SU-DHL-6 (cell line): ENCODE results near the gene CCDC30.

Experiments used
- H2AFZ ChIP-seq: fragments of 200-600 bp; sonication (generic); 2 replicates; pipeline ENCODE4 v1.6.1; 2014; ENCODE audit warnings: low read depth, mild to moderate bottlenecking, moderate library complexity, mixed read lengths, antibody characterized with exemption, low read length; ENCODE audit not compliant: severe bottlenecking
- H3F3A ChIP-seq: fragments of 200-600 bp; shearing (Covaris generic); 2 replicates; pipeline ENCODE4 v1.6.0; 2016; ENCODE audit warnings: antibody characterized with exemption, mild to moderate bottlenecking; ENCODE audit not compliant: insufficient read depth
- H3K27ac ChIP-seq: fragments of 200-600 bp; sonication (generic); 2 replicates; pipeline ENCODE4 v1.5.1; 2016; ENCODE audit warnings: low read depth, mild to moderate bottlenecking, low read length, moderate library complexity, mixed read lengths
- H3K27me3 ChIP-seq: fragments of 200-600 bp; sonication (generic), shearing (Covaris generic); 2 replicates; pipeline ENCODE4 v1.6.0; 2014; ENCODE audit warnings: mild to moderate bottlenecking, low read length
- H3K36me3 ChIP-seq: fragments of 200-600 bp; sonication (generic); 2 replicates; pipeline ENCODE4 v1.6.1; 2014; ENCODE audit warnings: mild to moderate bottlenecking, low read length, mixed read lengths
- H3K4me2 ChIP-seq: fragments of 300-600, 200-600 bp; shearing (Covaris generic), sonication (generic); 2 replicates; pipeline ENCODE4 v1.6.0; 2014; ENCODE audit warnings: low read length, low read depth, mild to moderate bottlenecking; ENCODE audit not compliant: poor library complexity, severe bottlenecking
- H3K4me3 ChIP-seq: fragments of 200-600 bp; sonication (generic); 2 replicates; pipeline ENCODE4 v1.5.1; 2014; ENCODE audit warnings: antibody characterized with exemption, low read length, mild to moderate bottlenecking, mixed read lengths; ENCODE audit not compliant: insufficient read depth, poor library complexity, severe bottlenecking
- H3K79me2 ChIP-seq: fragments of 200-600 bp; sonication (generic); 2 replicates; pipeline ENCODE4 v1.6.1; 2014; ENCODE audit warnings: mild to moderate bottlenecking, low read length, moderate library complexity; ENCODE audit not compliant: insufficient read depth
- H3K9ac ChIP-seq: fragments of 200-600 bp; sonication (generic); 2 replicates; pipeline ENCODE4 v1.7.0; 2014; ENCODE audit warnings: mild to moderate bottlenecking, low read length
- H3K9me2 ChIP-seq: fragments of 200-600 bp; sonication (generic); replicated peaks from 2 replicates; pipeline ENCODE4 v1.6.1; 2014; ENCODE audit warnings: low read length; ENCODE audit not compliant: insufficient read depth
- H3K9me3 ChIP-seq: fragments of 200-600 bp; sonication (generic); 2 replicates; pipeline ENCODE4 v1.6.1; 2014; ENCODE audit warnings: low read length, mixed read lengths; ENCODE audit not compliant: insufficient read depth
- H4K20me1 ChIP-seq: fragments of 200-600 bp; sonication (generic); 2 replicates; pipeline ENCODE4 v1.6.1; 2014; ENCODE audit warnings: low read depth, mild to moderate bottlenecking, antibody characterized with exemption, low read length, moderate library complexity, mixed read lengths
- EZH2phosphoT487 ChIP-seq: fragments of 200-600 bp; sonication (generic), shearing (Covaris generic); conservative IDR thresholded peaks from 2 replicates; pipeline ENCODE4 v1.6.1; 2018; ENCODE audit warnings: mild to moderate bottlenecking, antibody characterized with exemption, low read length, moderate library complexity, mixed read lengths
- TF ChIP-seq, protein P1 (sequence below): fragments of 200-600 bp; sonication (generic); IDR thresholded peaks from one replicate; pipeline ENCODE4 v1.5.1; 2017; ENCODE audit warnings: antibody characterized with exemption, mild to moderate bottlenecking, low read length, moderate library complexity; ENCODE audit not compliant: insufficient read depth, poor library complexity, severe bottlenecking

The CCDC30 gene

DNA sequence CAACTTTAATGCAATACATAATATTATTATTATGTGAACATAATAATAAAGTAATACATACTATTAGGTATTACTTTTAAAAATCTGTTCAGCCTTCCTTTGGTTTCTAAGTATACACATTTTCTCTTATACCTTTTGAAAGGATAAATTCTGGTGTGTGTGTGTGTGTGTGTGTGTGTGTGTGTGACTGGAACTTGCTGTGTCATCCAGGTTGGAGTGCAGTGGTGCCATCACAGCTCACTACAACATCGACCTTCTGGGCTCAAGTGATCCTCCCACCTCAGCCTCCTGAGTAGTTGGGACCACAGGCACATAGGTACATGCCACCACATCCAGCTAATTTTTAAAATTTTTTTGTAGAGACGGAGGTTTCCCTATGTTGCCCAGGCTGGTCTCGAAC is 88.5 kb downstream of the CCDC30 start:
- no peak overlapping the region for H3K4me3 ChIP-seq
- no peaks in the 10 kb centered on the region for H3K36me3 ChIP-seq
- H3K4me2 ChIP-seq = no peak overlapping the region
- no peaks in the 10 kb centered on the region for H3K9me2 ChIP-seq
- H2AFZ ChIP-seq = no peak overlapping the region
- H3K27me3 ChIP-seq = no peaks in the 10 kb centered on the region
- no peaks in the 10 kb centered on the region for H3K79me2 ChIP-seq
- H3K27ac ChIP-seq = no peak overlapping the region
- no peaks in the 10 kb centered on the region for H3K9me3 ChIP-seq
- H4K20me1 ChIP-seq = no peaks in the 10 kb centered on the region
- TF ChIP-seq EZH2phosphoT487 = no peak
- TF ChIP-seq, protein P1, sequence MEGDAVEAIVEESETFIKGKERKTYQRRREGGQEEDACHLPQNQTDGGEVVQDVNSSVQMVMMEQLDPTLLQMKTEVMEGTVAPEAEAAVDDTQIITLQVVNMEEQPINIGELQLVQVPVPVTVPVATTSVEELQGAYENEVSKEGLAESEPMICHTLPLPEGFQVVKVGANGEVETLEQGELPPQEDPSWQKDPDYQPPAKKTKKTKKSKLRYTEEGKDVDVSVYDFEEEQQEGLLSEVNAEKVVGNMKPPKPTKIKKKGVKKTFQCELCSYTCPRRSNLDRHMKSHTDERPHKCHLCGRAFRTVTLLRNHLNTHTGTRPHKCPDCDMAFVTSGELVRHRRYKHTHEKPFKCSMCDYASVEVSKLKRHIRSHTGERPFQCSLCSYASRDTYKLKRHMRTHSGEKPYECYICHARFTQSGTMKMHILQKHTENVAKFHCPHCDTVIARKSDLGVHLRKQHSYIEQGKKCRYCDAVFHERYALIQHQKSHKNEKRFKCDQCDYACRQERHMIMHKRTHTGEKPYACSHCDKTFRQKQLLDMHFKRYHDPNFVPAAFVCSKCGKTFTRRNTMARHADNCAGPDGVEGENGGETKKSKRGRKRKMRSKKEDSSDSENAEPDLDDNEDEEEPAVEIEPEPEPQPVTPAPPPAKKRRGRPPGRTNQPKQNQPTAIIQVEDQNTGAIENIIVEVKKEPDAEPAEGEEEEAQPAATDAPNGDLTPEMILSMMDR = no peak
- no peaks in the 10 kb centered on the region for H3F3A ChIP-seq
- H3K9ac ChIP-seq = no peak overlapping the region

DNA sequence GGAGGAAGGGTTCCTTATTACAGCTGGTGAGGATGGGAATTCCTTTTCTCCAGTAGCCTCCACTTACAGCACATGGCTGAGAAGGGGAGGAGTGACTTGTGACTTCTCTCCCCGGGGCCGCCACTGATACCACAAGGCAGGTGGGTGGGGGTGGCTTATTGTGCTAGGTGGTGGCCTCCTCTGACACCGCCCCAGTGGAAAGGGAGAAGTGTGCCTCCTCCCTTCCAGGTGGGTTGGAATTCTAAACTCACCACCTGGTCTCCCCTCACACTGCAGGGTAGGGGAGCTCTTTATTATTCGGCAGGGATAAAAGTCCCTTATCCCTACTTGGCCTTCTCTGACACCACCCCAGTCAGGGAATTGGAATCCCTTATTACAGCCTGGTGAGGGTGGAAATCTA is 89.5 kb downstream of the CCDC30 start:
- H3K27ac ChIP-seq = no peak overlapping the region
- no peaks in the 10 kb centered on the region for H3K27me3 ChIP-seq
- H3K4me2 ChIP-seq = no peak overlapping the region
- H3K4me3 ChIP-seq = no peak overlapping the region
- no peaks in the 10 kb centered on the region for H3K79me2 ChIP-seq
- no peaks in the 10 kb centered on the region for H3K9me3 ChIP-seq
- H3F3A ChIP-seq = no peaks in the 10 kb centered on the region
- H3K9ac ChIP-seq = no peak overlapping the region
- H2AFZ ChIP-seq = no peak overlapping the region
- H3K36me3 ChIP-seq = no peaks in the 10 kb centered on the region
- TF ChIP-seq, protein P1 = no peak
- no peak for TF ChIP-seq EZH2phosphoT487
- H3K9me2 ChIP-seq = no peaks in the 10 kb centered on the region
- no peaks in the 10 kb centered on the region for H4K20me1 ChIP-seq

DNA sequence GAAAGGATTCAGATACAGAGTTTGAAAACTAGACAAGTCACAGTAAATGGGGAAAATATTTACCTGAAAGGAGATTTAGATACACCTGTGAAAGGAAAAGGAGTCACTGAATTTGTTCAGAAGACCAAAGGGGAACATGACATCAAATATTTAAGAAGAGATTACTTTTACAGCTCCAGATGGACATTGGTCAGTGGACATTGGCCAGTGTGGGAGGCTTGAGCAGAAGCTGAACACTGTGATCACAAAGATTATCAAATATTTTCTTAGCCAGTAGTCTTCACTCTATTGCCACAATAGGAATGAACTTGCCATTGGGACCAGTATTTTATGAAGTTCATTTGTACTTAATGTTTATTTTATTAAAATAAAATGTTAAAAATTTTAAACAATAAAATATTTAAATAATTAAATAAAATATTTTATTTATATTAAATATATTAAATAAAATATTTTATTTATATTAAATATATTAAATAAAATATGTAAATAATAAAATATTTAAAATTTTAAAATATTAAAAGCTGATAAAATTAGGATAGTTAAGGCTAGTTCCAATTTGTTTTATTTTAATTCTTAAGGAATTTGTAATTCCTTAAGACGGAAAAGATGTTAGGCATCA is 94.3 kb downstream of the CCDC30 start:
- no peak overlapping the region for H3K9ac ChIP-seq
- no peak overlapping the region for H3K4me2 ChIP-seq
- no peak overlapping the region for H3K4me3 ChIP-seq
- no peaks in the 10 kb centered on the region for H3F3A ChIP-seq
- H3K36me3 ChIP-seq = no peaks in the 10 kb centered on the region
- no peaks in the 10 kb centered on the region for H3K9me3 ChIP-seq
- H4K20me1 ChIP-seq = no peaks in the 10 kb centered on the region
- no peaks in the 10 kb centered on the region for H3K9me2 ChIP-seq
- no peaks in the 10 kb centered on the region for H3K27me3 ChIP-seq
- TF ChIP-seq, protein P1 = no peak
- TF ChIP-seq EZH2phosphoT487 = no peak
- H3K27ac ChIP-seq = no peak overlapping the region
- no peak overlapping the region for H2AFZ ChIP-seq
- no peaks in the 10 kb centered on the region for H3K79me2 ChIP-seq

DNA sequence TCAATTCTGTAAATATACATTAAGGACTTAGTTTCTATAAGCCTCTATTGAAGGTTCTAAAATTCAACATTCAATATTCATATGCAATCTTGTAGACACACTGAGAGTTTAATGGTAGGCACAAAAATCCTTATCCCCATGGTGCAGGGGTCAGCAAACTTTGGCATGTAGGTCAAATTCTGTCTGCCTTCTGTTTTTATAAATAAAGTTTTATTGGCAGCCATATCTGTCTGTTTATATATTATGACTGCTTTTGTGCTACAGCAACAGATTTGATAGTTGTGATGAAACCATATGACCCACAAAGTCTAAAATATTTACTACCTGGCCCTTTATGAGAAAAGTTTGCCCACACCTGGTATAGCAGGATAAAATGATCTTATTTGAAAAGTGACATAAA is 104.0 kb downstream of the CCDC30 start:
- no peaks in the 10 kb centered on the region for H3K9me3 ChIP-seq
- no peak for TF ChIP-seq EZH2phosphoT487
- no peaks in the 10 kb centered on the region for H3K79me2 ChIP-seq
- H3K36me3 ChIP-seq = no peaks in the 10 kb centered on the region
- no peaks in the 10 kb centered on the region for H3F3A ChIP-seq
- no peak overlapping the region for H3K4me3 ChIP-seq
- no peaks in the 10 kb centered on the region for H4K20me1 ChIP-seq
- no peak overlapping the region for H3K4me2 ChIP-seq
- H3K27ac ChIP-seq = no peak overlapping the region
- H3K9me2 ChIP-seq = no peaks in the 10 kb centered on the region
- H3K9ac ChIP-seq = no peak overlapping the region
- no peaks in the 10 kb centered on the region for H3K27me3 ChIP-seq
- H2AFZ ChIP-seq = no peak overlapping the region
